Omental fat pad (tissue), 4 donors: ENCODE measurements around the gene ARL8A. TPM values are rescaled to one million over a fixed set of nuclear protein-coding genes. Genes with fewer than 3 reads are reported as not detected.

Experiments used
- ATAC-seq: fragments of 150-250 bp; one replicate; pipeline ENCODE4 v1.9.1; 2016; ENCODE audit warnings: mild to moderate bottlenecking, moderate library complexity; ENCODE audit not compliant: low FRiP score
- DNase-seq: peaks from one replicate; pipeline ENCODE4 v3.0.0-alpha.2; 2019; ENCODE audit warnings: low spot score
- CTCF ChIP-seq, 3 donors: fragments of 450-650 bp; IDR thresholded peaks; one replicate each; pipeline ENCODE4 v1.5.1; 2016 to 2017; ENCODE audit warnings: antibody characterized with exemption in 3 of 3, mild to moderate bottlenecking in 3 of 3, moderate library complexity in 2 of 3
- total RNA-seq, 4 donors: library from RNA; depleted of rRNA; stranded (reverse); fragments of >200 nt; gene quantifications; one replicate each; pipeline ENCODE4 v1.1.0, GENCODE V29; 2016

ARL8A gene
- total RNA-seq, 4 donors from 2014 or later, result 31.1 to 61.8 (median 43.0) TPM

- no peak for DNase-seq
- no peak for ATAC-seq
- no peak for TF ChIP-seq CTCF (IDR thresholded peaks at IDR 0.05)
Observed at GRCh38 chr1:202164271-202165037, 19.9 kb upstream of the ARL8A start.

- ATAC-seq, result no peak
- DNase-seq, result no peak
- no peak for TF ChIP-seq CTCF (IDR thresholded peaks at IDR 0.05)
Observed at GRCh38 chr1:202163281-202164270, 19.0 kb upstream of the ARL8A start.

- TF ChIP-seq CTCF (IDR thresholded peaks at IDR 0.05), result no peak
- no peak for DNase-seq
- no peak for ATAC-seq
Observed at GRCh38 chr1:202162418-202163280, 18.1 kb upstream of the ARL8A start.

- ATAC-seq (no peak), DNase-seq (no peak)
- TF ChIP-seq CTCF (IDR thresholded peaks at IDR 0.05), result no peak
Observed at GRCh38 chr1:202162047-202162417, 17.5 kb upstream of the ARL8A start.

- no peak for TF ChIP-seq CTCF (IDR thresholded peaks at IDR 0.05)
- ATAC-seq, result no peak
- DNase-seq, result no peak
Observed at GRCh38 chr1:202161151-202162046, 16.9 kb upstream of the ARL8A start.
